KOPT-K1 (cell line): ENCODE data around the gene STAB1.
"Not testable (repeated sequence)": the region's sequence is repeated elsewhere in the genome, so short reads cannot be mapped to it uniquely, and the experiment has no call there.

Experiments
- H3K27ac ChIP-seq: fragments of 200-600 bp; sonication (generic); 2 replicates; pipeline ENCODE4 v1.5.1; 2016; ENCODE audit warnings: antibody characterized with exemption, mild to moderate bottlenecking, low read depth, low read length; ENCODE audit not compliant: poor library complexity, severe bottlenecking
- H3K36me3 ChIP-seq: fragments of 200-600 bp; sonication (generic); 2 replicates; pipeline ENCODE4 v1.5.1; 2017; ENCODE audit warnings: antibody characterized with exemption, mild to moderate bottlenecking, low read length, moderate library complexity; ENCODE audit not compliant: insufficient read depth
- H3K9me3 ChIP-seq: fragments of 200-600 bp; sonication (generic); 2 replicates; pipeline ENCODE4 v1.5.1; 2017; ENCODE audit warnings: antibody characterized with exemption, low read length, mild to moderate bottlenecking; ENCODE audit not compliant: insufficient read depth, poor library complexity, severe bottlenecking

Gene STAB1

DNA sequence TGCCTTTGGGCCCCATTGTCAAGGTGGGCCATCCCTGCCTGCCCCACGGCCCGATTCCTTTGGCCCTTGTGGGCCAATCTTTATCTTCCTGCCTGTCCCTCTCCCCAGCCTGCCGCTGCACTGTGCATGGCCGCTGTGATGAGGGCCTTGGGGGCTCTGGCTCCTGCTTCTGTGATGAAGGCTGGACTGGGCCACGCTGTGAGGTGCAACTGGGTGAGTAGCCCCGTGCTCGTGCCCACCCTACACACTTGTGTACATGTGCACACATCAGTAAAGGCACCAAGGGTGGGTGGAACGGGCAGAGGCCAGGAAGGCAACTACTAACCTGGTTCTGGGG, 26.3 kb downstream of the STAB1 start:
- H3K9me3 ChIP-seq: no peaks in the 10 kb centered on the region
- peaks cover 32% of the 10 kb centered on the region for H3K36me3 ChIP-seq
- no peak overlapping the region for H3K27ac ChIP-seq

DNA sequence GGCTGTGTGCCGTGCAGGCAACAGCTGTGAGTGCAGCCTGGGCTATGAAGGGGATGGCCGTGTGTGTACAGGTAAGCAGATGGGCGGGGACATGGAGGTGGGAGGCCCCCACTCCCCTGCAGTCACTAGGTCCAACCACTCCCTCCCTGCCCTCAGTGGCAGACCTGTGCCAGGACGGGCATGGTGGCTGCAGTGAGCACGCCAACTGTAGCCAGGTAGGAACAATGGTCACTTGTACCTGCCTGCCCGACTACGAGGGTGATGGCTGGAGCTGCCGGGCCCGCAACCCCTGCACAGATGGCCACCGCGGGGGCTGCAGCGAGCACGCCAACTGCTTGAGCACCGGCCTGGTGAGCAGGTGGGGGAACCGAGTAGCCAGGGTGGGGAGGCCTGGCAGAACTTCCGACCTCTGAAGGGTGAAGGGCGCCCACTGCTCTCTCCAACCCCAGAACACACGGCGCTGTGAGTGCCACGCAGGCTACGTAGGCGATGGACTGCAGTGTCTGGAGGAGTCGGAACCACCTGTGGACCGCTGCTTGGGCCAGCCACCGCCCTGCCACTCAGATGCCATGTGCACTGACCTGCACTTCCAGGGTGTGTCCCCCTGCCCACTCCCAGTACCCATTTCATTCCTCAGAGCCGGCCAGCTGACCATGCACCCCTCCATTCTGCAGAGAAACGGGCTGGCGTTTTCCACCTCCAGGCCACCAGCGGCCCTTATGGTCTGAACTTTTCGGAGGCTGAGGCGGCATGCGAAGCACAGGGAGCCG, 26.9 kb downstream of the STAB1 start:
- Histone ChIP-seq H3K27ac (no peak overlapping the region), H3K9me3 (no peaks in the 10 kb centered on the region), H3K36me3 (peaks cover 38% of the 10 kb centered on the region)

DNA sequence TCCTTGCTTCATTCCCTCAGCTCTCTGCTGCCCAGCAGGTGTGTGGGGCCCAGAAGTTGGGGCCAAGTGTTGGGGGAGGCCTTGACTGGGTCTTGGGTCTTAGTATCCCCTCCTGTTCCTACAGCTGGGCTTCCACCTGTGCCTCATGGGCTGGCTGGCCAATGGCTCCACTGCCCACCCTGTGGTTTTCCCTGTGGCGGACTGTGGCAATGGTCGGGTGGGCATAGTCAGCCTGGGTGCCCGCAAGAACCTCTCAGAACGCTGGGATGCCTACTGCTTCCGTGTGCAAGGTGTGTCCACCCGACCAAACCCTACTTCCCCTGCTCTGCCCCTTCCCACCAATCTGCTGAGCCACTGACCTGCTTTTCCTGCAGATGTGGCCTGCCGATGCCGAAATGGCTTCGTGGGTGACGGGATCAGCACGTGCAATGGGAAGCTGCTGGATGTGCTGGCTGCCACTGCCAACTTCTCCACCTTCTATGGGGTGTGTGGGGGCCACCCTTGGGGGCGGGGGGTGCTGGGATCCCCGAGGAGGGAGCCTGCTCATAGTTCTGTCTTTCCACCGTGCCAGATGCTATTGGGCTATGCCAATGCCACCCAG, 27.6 kb downstream of the STAB1 start:
- Histone ChIP-seq H3K27ac (no peak overlapping the region), H3K36me3 (peaks cover 44% of the 10 kb centered on the region), H3K9me3 (no peaks in the 10 kb centered on the region)

DNA sequence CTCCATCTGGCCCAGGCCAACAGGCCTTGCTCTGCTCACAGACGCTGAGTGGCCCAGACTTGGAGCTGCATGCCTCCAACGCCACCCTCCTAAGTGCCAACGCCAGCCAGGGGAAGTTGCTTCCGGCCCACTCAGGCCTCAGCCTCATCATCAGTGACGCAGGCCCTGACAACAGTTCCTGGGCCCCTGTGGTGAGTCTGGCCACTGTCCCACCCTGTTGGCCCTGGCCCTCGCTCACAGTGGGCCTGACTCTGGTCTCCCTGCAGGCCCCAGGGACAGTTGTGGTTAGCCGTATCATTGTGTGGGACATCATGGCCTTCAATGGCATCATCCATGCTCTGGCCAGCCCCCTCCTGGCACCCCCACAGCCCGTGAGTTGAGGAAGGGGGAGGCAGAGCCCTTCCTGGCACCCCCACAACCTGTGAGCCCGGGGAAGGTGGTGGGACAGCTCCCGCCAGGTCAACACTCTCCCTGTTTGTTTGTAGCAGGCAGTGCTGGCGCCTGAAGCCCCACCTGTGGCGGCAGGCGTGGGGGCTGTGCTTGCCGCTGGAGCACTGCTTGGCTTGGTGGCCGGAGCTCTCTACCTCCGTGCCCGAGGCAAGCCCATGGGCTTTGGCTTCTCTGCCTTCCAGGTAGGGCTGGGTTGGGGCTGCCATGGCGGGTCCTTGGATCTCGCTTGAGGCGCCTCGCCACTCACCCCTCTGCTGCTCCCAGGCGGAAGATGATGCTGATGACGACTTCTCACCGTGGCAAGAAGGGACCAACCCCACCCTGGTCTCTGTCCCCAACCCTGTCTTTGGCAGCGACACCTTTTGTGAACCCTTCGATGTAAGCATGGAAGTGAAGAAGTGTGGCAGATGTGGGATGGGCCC, 28.5 kb downstream of the STAB1 start:
- peaks cover 53% of the 10 kb centered on the region for H3K36me3 ChIP-seq
- no peak overlapping the region for H3K27ac ChIP-seq

DNA sequence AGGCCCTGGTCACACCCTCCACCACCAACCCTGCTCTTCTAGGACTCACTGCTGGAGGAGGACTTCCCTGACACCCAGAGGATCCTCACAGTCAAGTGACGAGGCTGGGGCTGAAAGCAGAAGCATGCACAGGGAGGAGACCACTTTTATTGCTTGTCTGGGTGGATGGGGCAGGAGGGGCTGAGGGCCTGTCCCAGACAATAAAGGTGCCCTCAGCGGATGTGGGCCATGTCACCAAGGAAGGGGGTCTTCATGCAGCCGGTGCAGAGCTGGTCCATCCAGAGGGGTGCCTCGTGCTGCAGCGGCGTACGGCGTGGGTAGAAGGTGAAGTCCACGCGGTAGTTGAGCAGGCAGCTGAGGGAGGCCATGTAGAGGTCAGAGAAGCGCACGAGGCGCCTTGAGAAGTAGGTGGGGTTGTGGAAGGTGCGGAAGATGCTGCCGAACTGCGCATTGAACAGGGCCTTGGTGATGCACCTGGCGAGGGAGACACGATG, 29.2 kb downstream of the STAB1 start:
- Histone ChIP-seq H3K36me3 (peaks cover 60% of the 10 kb centered on the region), H3K27ac (no peak overlapping the region), H3K9me3 (no peaks in the 10 kb centered on the region)

More for the DNA sequence above, 28.5 kb downstream of the STAB1 start:
- H3K9me3 ChIP-seq: no peaks in the 10 kb centered on the region

DNA sequence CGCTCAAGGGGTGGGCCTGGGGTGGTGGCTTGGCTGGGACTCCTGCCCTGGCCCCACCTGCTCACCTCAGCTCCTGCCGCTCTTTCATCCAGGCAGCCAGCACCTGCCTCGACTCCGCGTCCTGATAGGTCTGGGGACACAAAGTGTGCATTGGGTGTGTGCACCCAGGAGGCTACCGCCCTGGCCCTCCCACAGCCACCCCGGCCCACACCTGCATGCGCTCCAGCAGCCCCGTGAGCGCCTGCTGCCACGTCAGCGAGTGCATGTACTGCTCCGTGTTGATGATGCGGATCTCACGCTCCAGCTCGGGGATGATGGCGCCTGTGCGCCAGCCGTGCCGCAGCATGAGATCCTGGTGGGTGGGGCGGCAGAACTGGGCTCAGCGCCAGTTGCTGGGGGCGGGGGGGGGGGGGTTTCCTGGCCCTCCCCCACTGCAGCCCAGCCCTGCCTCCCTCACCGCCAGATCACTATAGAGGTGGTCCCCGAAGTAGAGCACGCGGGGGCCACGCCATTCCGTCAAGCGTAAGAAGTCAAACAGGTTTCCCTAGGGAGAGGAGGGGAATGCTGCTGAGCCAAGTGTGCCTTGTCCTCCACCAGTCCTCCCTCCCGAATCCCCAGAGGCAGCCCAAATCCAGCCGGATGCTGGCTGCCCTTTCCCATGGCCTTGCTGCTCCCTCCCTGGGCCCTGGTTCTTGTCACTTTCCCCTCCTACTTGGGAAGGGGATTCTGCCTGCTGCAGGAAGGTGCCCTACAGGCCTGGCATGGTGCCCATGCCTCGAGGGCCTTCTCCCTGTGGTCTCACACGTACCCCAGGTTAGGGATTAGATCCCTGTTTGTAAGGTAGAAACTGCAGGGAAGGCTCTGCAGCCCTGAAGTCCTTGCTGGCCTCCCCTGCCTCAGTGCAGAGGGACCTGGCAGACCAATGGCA, 29.9 kb downstream of the STAB1 start:
- Histone ChIP-seq H3K27ac (no peak overlapping the region), H3K9me3 (no peaks in the 10 kb centered on the region), H3K36me3 (peaks cover 66% of the 10 kb centered on the region)

DNA sequence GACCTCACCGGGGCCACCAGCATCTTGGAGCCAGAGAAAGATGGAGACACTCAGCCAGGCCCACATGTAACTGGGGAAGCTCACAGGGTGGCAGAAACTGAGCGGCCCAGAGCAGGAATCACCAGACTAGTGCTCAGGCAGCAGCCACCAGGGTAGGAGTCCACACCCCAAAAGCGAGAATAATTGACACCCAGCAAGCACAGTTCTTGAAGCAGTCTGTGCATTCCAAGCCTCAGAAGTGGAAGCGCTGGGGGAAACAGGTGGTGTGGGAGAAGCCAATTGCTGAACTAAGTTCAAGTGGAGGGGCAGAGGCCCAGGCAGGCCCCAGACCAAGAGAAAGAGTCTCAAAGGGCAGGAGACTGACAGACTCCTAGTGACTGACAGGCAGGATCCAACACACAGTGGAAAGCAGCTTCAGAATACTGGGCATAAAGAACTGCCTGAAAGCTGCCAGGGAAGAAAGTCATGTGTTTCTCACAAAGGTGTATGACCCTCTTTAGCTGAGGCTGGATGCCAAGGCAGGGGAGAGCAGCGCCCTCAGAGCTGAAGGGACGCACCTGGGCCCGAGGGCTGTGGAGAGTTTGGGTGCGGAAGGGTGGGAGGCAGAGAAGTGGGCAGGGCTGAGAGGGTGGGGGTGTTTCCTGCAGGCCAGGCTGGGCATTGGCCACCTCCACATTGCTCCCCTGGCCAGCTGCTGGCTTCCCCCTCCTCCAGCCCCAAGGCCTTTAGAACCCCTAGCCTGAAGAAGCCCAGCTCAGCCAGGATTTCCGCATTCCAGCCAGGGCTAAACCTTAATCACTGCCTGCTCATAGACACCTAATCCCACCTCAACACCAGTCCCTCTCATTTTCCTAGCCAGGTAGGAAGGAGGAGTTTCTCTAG, 30.8 kb downstream of the STAB1 start:
- Histone ChIP-seq H3K36me3 (peaks cover 69% of the 10 kb centered on the region), H3K27ac (no peak overlapping the region), H3K9me3 (no peaks in the 10 kb centered on the region)

DNA sequence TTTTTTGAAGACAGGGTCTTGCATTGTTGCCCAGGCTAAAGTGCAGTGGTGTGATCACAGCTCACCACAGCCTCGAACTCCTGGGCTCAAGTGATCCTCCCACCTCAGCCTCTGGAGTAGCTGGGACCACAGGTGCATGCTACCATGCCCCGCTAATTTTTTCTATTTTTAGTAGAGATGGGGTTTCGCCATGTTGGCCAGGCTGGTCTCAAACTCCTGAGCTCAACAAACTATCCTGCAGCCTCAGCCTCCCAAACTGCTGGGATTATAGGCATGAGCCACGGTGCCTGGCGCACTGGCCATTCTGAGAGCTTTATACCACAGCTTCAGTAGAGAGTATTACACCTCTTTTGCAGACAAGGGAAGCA, 31.5 kb downstream of the STAB1 start:
- not testable (repeated sequence) for H3K9me3 ChIP-seq, H3K27ac ChIP-seq
- peaks cover 69% of the 10 kb centered on the region for H3K36me3 ChIP-seq

DNA sequence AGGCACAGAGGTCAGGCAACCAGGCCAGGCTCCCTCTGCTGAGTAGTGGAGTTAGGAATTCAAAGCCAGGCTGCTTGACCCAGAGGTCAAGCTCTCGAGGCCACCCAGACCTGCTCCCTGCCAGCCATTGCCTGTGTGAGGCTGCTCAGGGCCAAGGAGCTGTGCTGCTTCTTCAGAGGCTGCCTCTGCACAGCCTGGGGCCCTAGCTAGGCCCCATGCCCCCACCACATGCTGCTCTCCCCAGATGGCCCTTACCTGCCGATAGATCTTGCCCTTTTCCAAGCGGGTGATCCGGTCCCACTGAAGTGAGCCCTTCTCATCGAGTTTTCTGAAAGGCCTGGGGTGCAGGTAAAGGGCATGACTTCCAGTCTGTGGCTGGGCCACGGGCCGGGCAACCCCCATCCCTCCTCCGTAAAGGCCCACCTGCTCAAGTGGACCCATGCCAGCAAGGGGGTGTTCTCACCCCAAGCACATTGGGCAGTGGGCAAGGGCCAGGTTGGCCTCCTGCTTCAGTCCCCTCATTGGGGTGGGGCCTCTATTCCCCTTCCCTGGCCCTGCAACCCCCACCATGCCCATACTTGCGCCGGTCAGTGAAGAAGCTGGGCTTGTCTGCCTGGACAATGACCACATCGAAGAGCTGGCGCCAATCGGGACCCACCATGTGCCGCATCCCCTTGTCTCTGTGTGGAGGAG, 32.0 kb downstream of the STAB1 start:
- Histone ChIP-seq H3K9me3 (no peaks in the 10 kb centered on the region), H3K27ac (no peak overlapping the region), H3K36me3 (peaks cover 69% of the 10 kb centered on the region)

DNA sequence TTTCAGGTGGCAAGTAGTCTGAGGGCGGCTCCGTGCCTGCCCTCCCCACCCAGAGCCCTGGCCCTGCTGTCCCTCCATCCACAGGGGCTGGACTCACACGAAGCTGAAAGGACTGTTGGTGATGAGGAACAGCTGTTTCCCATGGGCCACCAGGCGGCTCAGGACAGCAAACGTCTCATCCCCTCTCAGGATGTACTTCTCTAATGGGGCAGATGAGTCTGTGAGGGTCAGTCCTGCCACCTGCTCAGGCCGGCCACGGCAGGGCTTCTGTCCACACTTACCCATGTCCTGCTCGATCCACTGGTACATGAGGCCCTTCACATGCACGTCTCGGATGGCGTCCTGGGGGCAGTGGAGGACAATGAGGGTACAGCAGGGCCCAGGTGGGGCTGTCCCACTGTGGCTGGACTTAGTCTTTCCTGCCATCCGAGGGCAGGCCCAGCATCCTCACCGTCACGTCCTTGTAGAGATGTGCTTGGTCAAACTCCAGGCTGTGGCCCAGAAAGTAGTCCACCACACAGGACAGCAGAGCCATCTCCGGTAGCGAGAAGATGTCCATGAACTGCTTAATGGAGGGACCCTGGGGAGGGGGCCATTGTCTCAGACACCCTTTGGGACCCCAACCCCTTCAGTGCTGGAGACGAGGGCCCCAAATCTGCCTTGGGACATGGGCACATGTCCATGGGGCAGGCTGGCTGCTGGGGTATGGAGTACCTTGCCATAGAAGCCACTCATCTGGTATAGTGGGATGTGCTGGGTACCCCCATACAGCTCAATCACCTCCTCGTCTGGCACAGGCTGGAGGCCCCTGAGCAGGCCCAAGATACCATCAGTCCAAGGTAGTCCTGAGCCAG, 32.8 kb downstream of the STAB1 start:
- Histone ChIP-seq H3K9me3 (no peaks in the 10 kb centered on the region), H3K36me3 (peaks cover 69% of the 10 kb centered on the region), H3K27ac (no peak overlapping the region)

DNA sequence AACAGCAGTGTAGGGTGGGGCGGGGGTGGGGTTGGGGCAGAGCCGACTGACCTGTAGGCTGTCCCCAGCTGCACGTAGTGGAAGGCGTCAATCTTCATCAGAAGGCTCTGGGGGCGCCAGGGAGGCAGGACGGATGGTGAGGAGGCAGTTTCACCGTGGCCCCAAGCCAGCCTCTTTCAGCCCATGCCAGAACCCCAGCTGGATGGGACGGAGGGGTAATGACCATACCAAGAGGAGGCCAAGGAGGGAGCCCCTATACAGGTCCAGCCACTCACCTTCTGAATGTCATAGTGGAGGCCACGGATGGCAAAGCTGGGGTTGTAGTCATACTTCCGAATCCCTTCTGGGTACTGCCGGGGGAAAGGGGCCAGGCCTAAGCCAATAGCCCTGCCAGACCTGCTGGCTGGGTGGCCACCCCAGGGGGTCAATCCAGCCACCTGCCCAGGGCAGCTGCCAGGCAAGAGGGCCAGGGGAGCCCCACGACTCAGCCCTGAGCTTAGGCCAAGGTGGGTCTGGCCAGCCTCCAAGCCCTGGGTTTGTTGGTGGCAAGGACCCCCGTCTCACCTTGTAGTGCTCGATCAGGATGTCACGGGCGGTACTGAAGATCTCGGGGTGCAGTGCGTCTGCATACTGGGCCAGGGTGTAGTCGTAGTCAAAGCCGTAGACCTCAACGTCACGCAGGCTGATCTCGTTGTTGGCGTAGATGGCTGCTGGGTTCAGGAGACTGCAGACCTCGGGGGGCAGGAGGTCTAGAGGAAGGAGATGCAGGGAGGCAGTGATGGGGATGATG, 33.6 kb downstream of the STAB1 start:
- Histone ChIP-seq H3K27ac (no peak overlapping the region), H3K36me3 (peaks cover 61% of the 10 kb centered on the region), H3K9me3 (no peaks in the 10 kb centered on the region)
